Activated T-helper 17 cell treated with anti-CD3 and anti-CD28 coated beads, Interleukin-2, amount 50 U/mL, for 72 hours (primary cell): ENCODE data around the gene SERTAD1. TPM values are rescaled to one million over a fixed set of nuclear protein-coding genes. Genes with fewer than 3 reads are reported as not detected.

Source experiments
- total RNA-seq, 2 donors: library from RNA; stranded (reverse); gene quantifications; one replicate each; pipeline ENCODE4 v1.2.3, GENCODE V29; 2022

The SERTAD1 gene
- total RNA-seq, 2 donors from 2014 or later: 14.3 to 34.4 TPM

Other genes with a start within 250 kb of the SERTAD1 start
- 10 to 100 TPM; 11.1 to 12.9 TPM for gene MAP3K10, start 234.6 kb downstream of the SERTAD1 start, total RNA-seq
- gene TTC9B, start 207.6 kb downstream of the SERTAD1 start, total RNA-seq: 1 to 10 TPM in 1 of 2 donors, not detected in 1; 1.1 TPM
- gene CCNP, start 199.3 kb downstream of the SERTAD1 start, total RNA-seq: under 1 TPM; 0.28 to 0.48 TPM
- gene AKT2, start 140.6 kb downstream of the SERTAD1 start, total RNA-seq: 100 to 1,000 TPM; 123 to 163 TPM
- 10 to 100 TPM; 11.4 to 21.4 TPM for gene C19orf47, start 77.6 kb downstream of the SERTAD1 start, total RNA-seq
- gene PLD3, start 77.3 kb downstream of the SERTAD1 start, total RNA-seq: 10 to 100 TPM; 59.7 to 78.3 TPM
- gene HIPK4, start 35.8 kb downstream of the SERTAD1 start, total RNA-seq: not detected
- gene PRX, start 12.6 kb downstream of the SERTAD1 start, total RNA-seq: 1 to 10 TPM in 1 of 2 donors, under 1 TPM in 1; 0.82 to 1.3 TPM
- gene SERTAD3, start 18.3 kb upstream of the SERTAD1 start, total RNA-seq: 10 to 100 TPM; 14.3 to 23.9 TPM
- gene BLVRB, start 39.8 kb upstream of the SERTAD1 start, total RNA-seq: 10 to 100 TPM; 27.1 to 55.5 TPM
- 10 to 100 TPM in 1 of 2 donors, 1 to 10 TPM in 1; 1.4 to 16.4 TPM for gene SPTBN4, start 41.0 kb upstream of the SERTAD1 start, total RNA-seq
- 100 to 1,000 TPM; 113 to 126 TPM for gene SHKBP1, start 150.9 kb upstream of the SERTAD1 start, total RNA-seq
- gene LTBP4, start 175.4 kb upstream of the SERTAD1 start, total RNA-seq: 100 to 1,000 TPM; 117 to 331 TPM